Measurements from ENCODE around the gene DHRSX. TPM values are rescaled to one million over a fixed set of nuclear protein-coding genes. Genes with fewer than 3 reads are reported as not detected.
"Not testable (repeated sequence)": the region's sequence is repeated elsewhere in the genome, so short reads cannot be mapped to it uniquely, and the experiment has no call there.

Gene DHRSX
- polyA plus RNA-seq, 4 donors = 28.0 to 35.1 (median 28.7) TPM

GRCh38 chrX:2240761-2241160, 260.0 kb downstream of the DHRSX start:
- not testable (repeated sequence) for DNase-seq (ENCODE audit: low read depth in 4 of 4, low spot score in 2 of 4)

GRCh38 chrX:2237976-2238375, 262.8 kb downstream of the DHRSX start:
- no peak for DNase-seq (ENCODE audit: low read depth in 4 of 4, low spot score in 2 of 4)

- DNase-seq (ENCODE audit: low read depth in 4 of 4, low spot score in 2 of 4) = no peak
These were observed 269.1 kb downstream of the DHRSX start for GRCh38 chrX:2231570-2232192.

GRCh38 chrX:2230457-2230856, 270.3 kb downstream of the DHRSX start:
- no peak for DNase-seq (ENCODE audit: low read depth in 4 of 4, low spot score in 2 of 4)

GRCh38 chrX:2228536-2228935, 272.2 kb downstream of the DHRSX start:
- DNase-seq (ENCODE audit: low read depth in 4 of 4, low spot score in 2 of 4) = no peak

- no peak for DNase-seq (ENCODE audit: low read depth in 4 of 4, low spot score in 2 of 4)
These were observed 273.7 kb downstream of the DHRSX start for GRCh38 chrX:2226906-2227656.

GRCh38 chrX:2226182-2226581, 274.6 kb downstream of the DHRSX start:
- no peak for DNase-seq (ENCODE audit: low read depth in 4 of 4, low spot score in 2 of 4)

- DNase-seq (ENCODE audit: low read depth in 4 of 4, low spot score in 2 of 4) = no peak
These were observed 276.1 kb downstream of the DHRSX start for GRCh38 chrX:2224597-2225235.

- DNase-seq (ENCODE audit: low read depth in 4 of 4, low spot score in 2 of 4) = no peak
These were observed 276.6 kb downstream of the DHRSX start for GRCh38 chrX:2224161-2224560.

- no peak for DNase-seq (ENCODE audit: low read depth in 4 of 4, low spot score in 2 of 4)
These were observed 279.8 kb downstream of the DHRSX start for GRCh38 chrX:2220829-2221567.

- no peak for DNase-seq (ENCODE audit: low read depth in 4 of 4, low spot score in 2 of 4)
These were observed 280.5 kb downstream of the DHRSX start for GRCh38 chrX:2220296-2220695.

GRCh38 chrX:2214138-2214823, 286.5 kb downstream of the DHRSX start:
- DNase-seq (ENCODE audit: low read depth in 4 of 4, low spot score in 2 of 4) = not testable (repeated sequence)

GRCh38 chrX:2211667-2212066, 289.1 kb downstream of the DHRSX start:
- DNase-seq (ENCODE audit: low read depth in 4 of 4, low spot score in 2 of 4) = not testable (repeated sequence)

GRCh38 chrX:2193273-2193592, 307.5 kb downstream of the DHRSX start:
- no peak for DNase-seq (ENCODE audit: low read depth in 4 of 4, low spot score in 2 of 4)

- DNase-seq (ENCODE audit: low read depth in 4 of 4, low spot score in 2 of 4) = no peak
These were observed 308.0 kb downstream of the DHRSX start for GRCh38 chrX:2192584-2193272.

GRCh38 chrX:2188840-2189239, 311.9 kb downstream of the DHRSX start:
- DNase-seq (ENCODE audit: low read depth in 4 of 4, low spot score in 2 of 4) = no peak

- DNase-seq (ENCODE audit: low read depth in 4 of 4, low spot score in 2 of 4) = peak in 2 of 4 donors; percentile 31 to 32
These were observed 312.4 kb downstream of the DHRSX start for GRCh38 chrX:2188330-2188792.

- no peak for DNase-seq (ENCODE audit: low read depth in 4 of 4, low spot score in 2 of 4)
These were observed 313.2 kb downstream of the DHRSX start for GRCh38 chrX:2187352-2188115.

Data from left renal cortex interstitium (tissue), 4 donors.